T-helper 22 cell (primary cell): ENCODE measurements around the gene STX5.
"Not testable (repeated sequence)": the region's sequence is repeated elsewhere in the genome, so short reads cannot be mapped to it uniquely, and the experiment has no call there.

Source experiments
- DNase-seq: peaks from one replicate; pipeline ENCODE4 v3.0.0-alpha.2; 2020; ENCODE audit warnings: low read depth

Gene STX5

GRCh38 chr11:62831520-62832335 lies at the start of gene STX5:
TSS of gene STX5 (minus strand) at chr11:62832051. CDS start at chr11:62831243, 808 bp downstream.
- peak; percentile 98 for DNase-seq

- DNase-seq, result peak; percentile 76
These were observed 49.1 kb upstream of the STX5 start, which contains the start of gene SLC3A2 for GRCh38 chr11:62880803-62881578. TSS of gene SLC3A2 (plus strand) at chr11:62880896. CDS start at chr11:62881024, 128 bp downstream.

- no peak for DNase-seq
These were observed 48.5 kb upstream of the STX5 start for GRCh38 chr11:62880231-62880802.

GRCh38 chr11:62879235-62879978 lies 47.6 kb upstream of the STX5 start:
- DNase-seq, result no peak

- DNase-seq, result no peak
These were observed 44.9 kb upstream of the STX5 start for GRCh38 chr11:62876712-62877111.

GRCh38 chr11:62875698-62876478 lies 44.0 kb upstream of the STX5 start:
- DNase-seq, result no peak

- no peak for DNase-seq
These were observed 43.0 kb upstream of the STX5 start for GRCh38 chr11:62874851-62875250.

- DNase-seq, result no peak
These were observed 33.8 kb upstream of the STX5 start for GRCh38 chr11:62865635-62866034.

GRCh38 chr11:62863687-62864335 lies 32.0 kb upstream of the STX5 start:
- no peak for DNase-seq

GRCh38 chr11:62861564-62862192 lies 29.8 kb upstream of the STX5 start:
- DNase-seq, result not testable (repeated sequence)

- DNase-seq, result no peak
These were observed 29.1 kb upstream of the STX5 start for GRCh38 chr11:62860835-62861563.

- not testable (repeated sequence) for DNase-seq
These were observed 27.4 kb upstream of the STX5 start for GRCh38 chr11:62859281-62859703.

GRCh38 chr11:62858201-62858600 lies 26.4 kb upstream of the STX5 start:
- DNase-seq, result no peak

- no peak for DNase-seq
These were observed 25.7 kb upstream of the STX5 start for GRCh38 chr11:62857541-62857982.

- DNase-seq, result no peak
These were observed 24.6 kb upstream of the STX5 start for GRCh38 chr11:62856333-62856895.

GRCh38 chr11:62855571-62856332 lies 23.9 kb upstream of the STX5 start:
- DNase-seq, result peak; percentile 95

GRCh38 chr11:62854825-62855570 lies 23.1 kb upstream of the STX5 start:
- no peak for DNase-seq
